SH-SY5Y (cell line): ENCODE results near the gene GSG1L.

Experiments
- GATA2 ChIP-seq: IDR thresholded peaks from 2 replicates; pipeline ENCODE4 v1.6.1; 2011; ENCODE audit warnings: mild to moderate bottlenecking, low read depth, low read length
- GATA3 ChIP-seq: IDR thresholded peaks from 2 replicates; pipeline ENCODE4 v1.6.1; 2011; ENCODE audit warnings: low read depth, mild to moderate bottlenecking, low read length, moderate library complexity

DNA sequence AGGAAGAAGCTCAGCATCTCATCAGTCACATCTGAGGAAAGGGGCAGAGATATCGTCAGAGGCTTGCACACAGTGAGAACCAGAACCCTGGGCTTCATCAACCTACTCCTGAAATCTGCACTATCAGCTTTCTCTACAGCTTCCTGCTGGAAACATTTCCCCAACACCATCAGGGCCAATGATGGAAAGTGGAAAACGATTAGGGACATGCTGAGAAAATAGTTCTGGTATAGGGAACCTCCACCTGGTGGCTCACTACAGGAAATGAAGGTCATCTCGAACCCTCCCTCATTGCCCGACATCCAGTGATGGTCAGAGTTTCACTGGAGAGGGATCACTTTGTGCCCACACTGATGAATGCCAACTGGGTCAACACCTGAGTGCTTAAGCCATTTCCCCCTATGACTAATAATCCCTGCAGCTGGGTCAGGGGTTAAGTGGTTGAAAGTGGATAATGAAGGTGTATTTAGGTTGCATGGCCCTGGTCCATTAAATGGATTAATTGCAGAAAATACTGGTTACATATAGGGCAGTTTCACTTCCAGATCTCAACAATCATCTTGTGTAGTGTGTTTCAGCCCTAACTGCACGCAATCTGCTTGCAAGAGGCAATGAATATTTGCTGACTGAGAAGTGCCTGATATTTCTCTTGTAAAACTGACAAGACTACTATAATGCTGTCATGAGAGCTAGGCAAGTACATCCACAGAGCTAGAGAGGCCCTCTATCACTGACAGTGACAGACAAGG, 43.1 kb upstream of the GSG1L start:
- no peak for TF ChIP-seq GATA2
- no peak for TF ChIP-seq GATA3
